22Rv1 (cell line): ENCODE data around the gene SFI1.

Experiments used
- CTCF ChIP-seq: fragments of 450-650 bp; IDR thresholded peaks from 2 replicates; pipeline ENCODE4 v1.5.1; 2017; ENCODE audit warnings: mild to moderate bottlenecking
- ZFX ChIP-seq: fragments of 450-650 bp; IDR thresholded peaks from 2 replicates; pipeline ENCODE4 v1.6.1; 2017; ENCODE audit warnings: antibody characterized with exemption, borderline replicate concordance

GRCh38 chr22:31577711-31578110, 81.4 kb downstream of the SFI1 start:
- TF ChIP-seq CTCF (no peak), ZFX (no peak)
